Tibial artery (tissue), 4 donors: Measurements from ENCODE around the gene DMRT1.
"Not testable (repeated sequence)": the region's sequence is repeated elsewhere in the genome, so short reads cannot be mapped to it uniquely, and the experiment has no call there.

Source experiments
- DNase-seq, 2 donors: peaks; one replicate each; pipeline ENCODE4 v3.0.0-alpha.2; 2019
- H3K27ac ChIP-seq, 2 donors: fragments of 200-600 bp; sonication (generic) in 1 of 2; 1 replicate in 1 of 2; 2 replicates in 1 of 2; pipeline ENCODE4 v1.5.1; 2018 to 2019; ENCODE audit warnings: mild to moderate bottlenecking in 1 of 2
- H3K27me3 ChIP-seq, 2 donors: fragments of 200-600 bp; sonication (generic) in 1 of 2; one replicate each; pipeline versions ENCODE4 v1.5.1 to v1.6.0; 2016 to 2019
- H3K36me3 ChIP-seq, 3 donors: fragments of 200-600 bp; sonication (generic) in 2 of 3; one replicate each; pipeline ENCODE4 v1.5.1; 2016 to 2019; ENCODE audit warnings: mild to moderate bottlenecking in 2 of 3
- H3K4me1 ChIP-seq, 4 donors: fragments of 200-600 bp; sonication (generic) in 2 of 4; 1 replicate in 3 of 4; 2 replicates in 1 of 4; pipeline ENCODE4 v1.5.1; 2016 to 2019
- H3K4me3 ChIP-seq, 2 donors: fragments of 200-600 bp; sonication (generic) in 1 of 2; 1 replicate in 1 of 2; 2 replicates in 1 of 2; pipeline ENCODE4 v1.5.1; 2018 to 2019; ENCODE audit warnings: mild to moderate bottlenecking in 2 of 2
- H3K9me3 ChIP-seq, 3 donors: fragments of 200-600 bp; sonication (generic) in 1 of 3; one replicate each; pipeline ENCODE4 v1.5.1; 2016 to 2019
- intact Hi-C: fragments of 100-400 bp; cut with DNase I; formaldehyde crosslinking; loops from one replicate; pipeline ENCODE4 v1.15.0; 2023; ENCODE audit warnings: low total_unique reads
- TF ChIP-seq, protein P1 (sequence below), 2 experiments: fragments of 200-600 bp in 1 of 2; fragments of 450-650 bp in 1 of 2; IDR thresholded peaks; one replicate each; pipeline ENCODE4 v1.5.1; 2017 to 2019; ENCODE audit warnings: antibody characterized with exemption in 2 of 2, mild to moderate bottlenecking in 1 of 2, moderate library complexity in 1 of 2

DMRT1 gene

GRCh38 chr9:998299-999110, 157.0 kb downstream of the DMRT1 start:
- intact Hi-C loops, H3K4me1 ChIP-seq, H3K36me3 ChIP-seq, H3K4me3 ChIP-seq, H3K27ac ChIP-seq, H3K9me3 ChIP-seq, H3K27me3 ChIP-seq, DNase-seq: not testable (repeated sequence)
- TF ChIP-seq, protein P1, sequence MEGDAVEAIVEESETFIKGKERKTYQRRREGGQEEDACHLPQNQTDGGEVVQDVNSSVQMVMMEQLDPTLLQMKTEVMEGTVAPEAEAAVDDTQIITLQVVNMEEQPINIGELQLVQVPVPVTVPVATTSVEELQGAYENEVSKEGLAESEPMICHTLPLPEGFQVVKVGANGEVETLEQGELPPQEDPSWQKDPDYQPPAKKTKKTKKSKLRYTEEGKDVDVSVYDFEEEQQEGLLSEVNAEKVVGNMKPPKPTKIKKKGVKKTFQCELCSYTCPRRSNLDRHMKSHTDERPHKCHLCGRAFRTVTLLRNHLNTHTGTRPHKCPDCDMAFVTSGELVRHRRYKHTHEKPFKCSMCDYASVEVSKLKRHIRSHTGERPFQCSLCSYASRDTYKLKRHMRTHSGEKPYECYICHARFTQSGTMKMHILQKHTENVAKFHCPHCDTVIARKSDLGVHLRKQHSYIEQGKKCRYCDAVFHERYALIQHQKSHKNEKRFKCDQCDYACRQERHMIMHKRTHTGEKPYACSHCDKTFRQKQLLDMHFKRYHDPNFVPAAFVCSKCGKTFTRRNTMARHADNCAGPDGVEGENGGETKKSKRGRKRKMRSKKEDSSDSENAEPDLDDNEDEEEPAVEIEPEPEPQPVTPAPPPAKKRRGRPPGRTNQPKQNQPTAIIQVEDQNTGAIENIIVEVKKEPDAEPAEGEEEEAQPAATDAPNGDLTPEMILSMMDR (IDR thresholded peaks at IDR 0.05), result peak; percentile 9 to 33

- Histone ChIP-seq H3K4me1 (no peaks in the 10 kb centered on the region), H3K9me3 (no peaks in the 10 kb centered on the region), H3K27me3 (peaks cover 0 to 4% of the 10 kb centered on the region in 2 donors), H3K4me3 (no peak overlapping the region), H3K36me3 (no peaks in the 10 kb centered on the region), H3K27ac (no peak overlapping the region)
- TF ChIP-seq, protein P1 (IDR thresholded peaks at IDR 0.05), result no peak
- no peak for DNase-seq
- intact Hi-C loops, result loop anchor here (10.0 kb wide), 2 partner anchors 107 to 607 kb away; no protein-coding TSS in a partner anchor
Measured at GRCh38 chr9:1001838-1002237, 160.3 kb downstream of the DMRT1 start.

DNA sequence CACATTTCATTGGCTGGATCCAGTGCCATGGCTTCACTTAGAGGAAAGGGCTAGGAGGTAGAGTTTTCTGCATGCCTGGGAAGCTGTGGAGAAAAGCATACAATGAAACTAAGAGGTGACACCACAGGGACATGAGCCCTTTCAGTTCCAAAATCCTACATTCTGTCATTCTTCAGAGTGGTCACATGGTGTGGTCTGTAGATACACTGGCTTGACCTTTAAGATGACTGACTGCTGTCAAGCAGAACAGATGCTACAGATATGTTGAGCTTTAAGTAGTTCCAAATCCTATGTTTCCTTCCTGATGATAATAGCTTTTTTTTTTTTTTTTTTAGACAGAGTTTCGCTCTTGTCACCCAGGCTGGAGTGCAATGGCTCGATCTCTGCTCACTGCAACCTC, 161.2 kb downstream of the DMRT1 start:
- no peak overlapping the region for H3K27ac ChIP-seq
- H3K4me1 ChIP-seq, result no peaks in the 10 kb centered on the region
- no peak overlapping the region for H3K4me3 ChIP-seq
- DNase-seq, result no peak
- peaks cover 0 to 4% of the 10 kb centered on the region in 2 donors for H3K27me3 ChIP-seq
- intact Hi-C loops, result loop anchor here (10.0 kb wide), 2 partner anchors 108 to 608 kb away; no protein-coding TSS in a partner anchor
- TF ChIP-seq, protein P1 (IDR thresholded peaks at IDR 0.05), result no peak
- H3K36me3 ChIP-seq, result no peaks in the 10 kb centered on the region
- no peaks in the 10 kb centered on the region for H3K9me3 ChIP-seq

GRCh38 chr9:1005043-1005667, 163.7 kb downstream of the DMRT1 start:
- Histone ChIP-seq H3K4me3 (no peak overlapping the region), H3K27ac (no peak overlapping the region), H3K9me3 (no peaks in the 10 kb centered on the region), H3K4me1 (peaks cover 0 to 5% (median 0%) of the 10 kb centered on the region in 4 donors), H3K36me3 (no peaks in the 10 kb centered on the region), H3K27me3 (peaks cover 0 to 9% of the 10 kb centered on the region in 2 donors)
- intact Hi-C loops, result loop anchor here (5.0 to 10.0 kb wide), 3 partner anchors 110 to 610 kb away; no protein-coding TSS in a partner anchor
- no peak for DNase-seq
- TF ChIP-seq, protein P1 (IDR thresholded peaks at IDR 0.05), result peak in 1 of 2 experiments; percentile 28

DNA sequence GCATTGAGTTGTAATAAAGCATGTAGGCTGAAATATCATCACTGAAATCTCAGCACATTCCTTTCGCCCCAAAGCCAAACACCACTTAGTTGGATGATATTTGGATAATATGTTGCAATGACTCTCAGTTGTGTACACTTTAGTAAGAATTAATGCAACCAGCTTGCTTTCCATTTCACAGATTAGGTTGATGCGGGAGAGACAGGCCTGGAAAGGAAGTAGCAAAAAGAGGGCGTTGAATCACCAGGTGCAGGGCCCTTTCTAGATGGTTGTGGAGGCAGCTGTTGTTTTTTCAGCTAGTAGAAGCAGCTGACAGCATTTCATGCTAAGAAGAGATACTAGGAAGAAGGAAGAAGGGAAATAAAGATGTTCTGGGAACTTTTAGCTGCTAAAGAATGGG, 165.8 kb downstream of the DMRT1 start:
- DNase-seq, result no peak
- Histone ChIP-seq H3K9me3 (no peaks in the 10 kb centered on the region), H3K36me3 (no peaks in the 10 kb centered on the region), H3K4me1 (peaks cover 0 to 5% (median 0%) of the 10 kb centered on the region in 4 donors), H3K27me3 (peaks cover 0 to 18% of the 10 kb centered on the region in 2 donors), H3K4me3 (no peak overlapping the region), H3K27ac (no peak overlapping the region)
- TF ChIP-seq, protein P1 (IDR thresholded peaks at IDR 0.05), result no peak
- intact Hi-C loops, result loop anchor here (5.0 to 10.0 kb wide), 3 partner anchors 113 to 613 kb away; no protein-coding TSS in a partner anchor
